GM18861 (cell line): Measurements from ENCODE around the gene AQP4.

Experiments used
- ATAC-seq: cut with Tn5 transposase; IDR thresholded peaks from one replicate; pipeline ENCODE4 v1.9.1; 2021; ENCODE audit not compliant: unreplicated experiment

Gene AQP4

GRCh38 chr18:26840965-26841364 lies 24.5 kb downstream of the AQP4 start:
- ATAC-seq = no peak

DNA sequence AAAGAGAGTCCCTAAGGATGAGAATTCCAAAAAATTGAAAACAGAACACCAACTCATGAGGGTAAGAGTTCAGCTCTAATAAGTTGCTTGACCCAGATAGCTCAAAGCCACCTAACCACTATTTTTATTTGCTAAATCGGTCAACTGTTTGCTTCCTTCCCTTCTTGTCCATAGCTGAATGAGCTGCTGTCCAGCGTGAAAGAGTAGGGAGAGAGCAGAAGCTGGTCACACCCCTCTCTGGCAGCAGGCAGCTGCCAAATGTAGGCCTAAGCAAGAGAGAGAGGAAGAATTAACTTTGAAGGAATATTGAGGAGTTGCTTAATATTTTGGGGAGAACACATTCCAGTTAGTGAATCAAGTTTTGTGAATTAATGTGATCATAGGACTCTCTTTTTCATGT lies 25.9 kb downstream of the AQP4 start:
- ATAC-seq = no peak

DNA sequence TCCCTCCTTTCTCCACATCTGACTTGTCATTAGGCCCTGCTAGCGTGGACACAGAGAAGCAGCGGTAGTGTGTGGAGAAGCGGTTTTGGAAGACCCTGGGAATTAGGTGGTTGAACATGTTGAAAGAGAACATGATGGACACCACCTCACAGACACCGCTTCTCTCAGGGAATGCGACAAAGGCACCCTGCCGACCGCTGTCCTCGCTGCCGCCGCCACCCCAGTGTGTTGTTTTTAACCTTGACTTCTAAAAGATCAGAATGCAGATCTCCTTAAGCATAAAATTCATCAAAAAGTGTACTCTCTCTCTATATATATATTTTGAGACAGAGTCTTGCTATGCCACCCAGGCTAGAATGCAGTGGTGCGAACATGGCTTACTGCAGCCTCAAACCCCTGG lies 33.2 kb downstream of the AQP4 start:
- ATAC-seq = no peak

DNA sequence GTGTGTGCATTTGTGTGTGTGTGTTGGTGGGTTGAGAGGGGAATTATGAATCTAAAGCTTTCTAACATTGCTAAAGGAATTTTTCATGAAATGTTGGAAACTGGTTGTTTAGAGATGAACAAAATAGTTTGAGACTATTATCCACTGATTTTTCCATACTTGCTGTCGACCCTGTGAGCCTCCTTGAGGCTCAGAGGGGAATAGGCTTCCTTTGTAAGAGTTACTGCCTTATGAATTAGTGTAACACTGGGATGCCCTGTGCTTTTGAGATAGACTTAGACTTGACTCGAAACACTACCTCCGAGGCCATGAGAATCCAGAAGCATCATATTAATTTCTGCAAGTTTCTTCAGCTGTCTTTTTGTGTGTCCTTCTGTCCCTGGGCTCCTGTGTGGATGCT lies 37.9 kb downstream of the AQP4 start:
- no peak for ATAC-seq

- no peak for ATAC-seq
Observed at GRCh38 chr18:26826656-26827235, 38.8 kb downstream of the AQP4 start.

DNA sequence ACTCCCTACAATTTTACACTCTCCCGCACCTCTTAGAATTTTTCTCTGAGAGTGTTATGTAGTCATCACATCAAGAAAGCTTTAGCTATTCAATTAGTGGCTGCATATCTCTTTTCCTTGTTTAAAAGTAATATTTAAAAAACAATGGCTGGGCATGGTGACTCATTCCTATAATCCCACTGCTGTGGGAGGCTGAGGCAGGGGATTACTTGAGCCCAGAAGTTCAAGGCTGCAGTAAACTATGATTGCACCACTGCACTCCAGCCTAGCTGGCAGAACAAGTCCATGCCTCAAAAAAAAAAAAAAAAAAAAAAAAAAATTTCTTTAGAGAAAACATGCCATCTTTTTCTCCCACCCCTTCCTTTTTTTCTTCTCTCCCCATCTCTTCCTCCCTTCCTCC lies 44.3 kb downstream of the AQP4 start:
- no peak for ATAC-seq

DNA sequence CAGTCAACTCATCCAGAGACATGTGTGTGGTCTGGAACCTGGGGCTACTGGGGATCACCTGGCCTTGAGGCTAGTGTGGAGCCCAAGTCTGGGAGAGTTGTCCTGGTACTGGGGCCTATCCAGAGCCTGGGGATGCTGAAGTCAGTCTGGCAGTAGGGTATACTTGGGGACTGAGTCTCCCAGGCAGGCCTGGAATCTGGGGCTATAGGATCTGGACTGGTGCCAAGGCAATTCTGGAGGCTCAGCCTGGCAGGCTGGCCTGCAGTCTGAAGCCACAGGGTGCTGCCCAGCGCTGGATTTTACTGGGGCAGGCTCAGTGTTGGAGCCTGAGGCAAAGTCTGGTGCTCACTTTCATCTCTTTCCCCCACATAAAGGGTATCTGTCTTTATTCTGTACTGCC lies 46.5 kb downstream of the AQP4 start:
- no peak for ATAC-seq

- no peak for ATAC-seq
Observed at GRCh38 chr18:26818461-26818860, 47.0 kb downstream of the AQP4 start.

DNA sequence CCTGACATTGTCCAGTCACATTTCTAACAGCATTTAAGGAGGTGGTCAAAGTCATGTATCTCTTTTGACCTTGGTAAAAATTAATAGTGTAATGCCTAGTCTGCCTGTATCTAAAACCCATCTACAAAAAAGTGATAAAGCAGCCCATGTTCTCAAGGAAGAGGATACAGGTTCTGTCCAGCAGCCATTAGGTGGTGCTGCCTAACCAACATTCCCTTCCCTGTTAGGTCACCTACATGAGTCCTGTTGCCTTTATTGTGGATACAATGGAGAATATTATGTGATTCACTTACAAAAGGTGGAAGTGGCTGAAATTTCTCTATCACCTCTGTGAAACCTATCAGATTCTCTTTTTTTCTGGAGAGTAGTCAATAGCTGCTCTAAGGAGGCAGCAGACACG lies 52.5 kb downstream of the AQP4 start:
- ATAC-seq = no peak

GRCh38 chr18:26812462-26812861 lies 53.0 kb downstream of the AQP4 start:
- ATAC-seq = no peak

DNA sequence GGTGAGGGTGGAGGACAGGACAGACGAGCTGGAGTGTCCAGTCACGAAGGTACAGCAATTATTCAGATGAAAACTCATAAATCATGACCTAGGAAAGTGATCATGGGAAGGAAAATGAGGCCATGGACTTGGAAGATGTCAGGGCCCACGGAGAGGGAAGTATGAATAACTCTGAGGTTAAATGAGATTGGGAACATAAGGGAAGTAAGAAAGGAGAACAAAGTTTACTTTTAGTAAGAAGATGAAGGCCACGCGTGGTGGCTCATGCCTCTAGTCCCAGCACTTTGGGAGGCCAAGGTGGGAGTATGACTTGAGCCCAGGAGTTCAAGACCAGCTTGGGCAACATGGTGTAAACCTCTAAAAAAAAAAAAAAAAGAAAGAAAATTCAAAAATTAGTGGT lies 56.2 kb downstream of the AQP4 start:
- no peak for ATAC-seq

GRCh38 chr18:26806224-26806623 lies 59.3 kb downstream of the AQP4 start:
- ATAC-seq = no peak

GRCh38 chr18:26804519-26804918 lies 61.0 kb downstream of the AQP4 start:
- ATAC-seq = no peak

DNA sequence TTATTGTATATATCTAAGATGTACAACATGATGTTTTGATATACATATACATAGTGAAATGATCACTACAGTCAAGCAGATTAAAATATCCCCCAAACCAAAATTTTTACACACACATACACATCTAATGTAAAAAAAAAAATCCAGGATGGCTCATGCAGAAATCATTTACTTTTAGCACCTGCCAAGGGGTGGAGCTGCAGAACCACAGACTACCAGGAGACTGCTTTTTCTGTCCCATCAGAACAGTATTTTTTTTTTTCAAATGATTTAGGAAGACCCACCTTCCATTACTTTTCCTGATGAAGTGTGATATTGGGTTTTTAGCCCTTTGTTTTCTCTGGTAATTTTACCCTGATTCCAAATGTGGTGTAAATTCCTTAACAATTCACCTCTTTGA lies 61.9 kb downstream of the AQP4 start:
- ATAC-seq = no peak

DNA sequence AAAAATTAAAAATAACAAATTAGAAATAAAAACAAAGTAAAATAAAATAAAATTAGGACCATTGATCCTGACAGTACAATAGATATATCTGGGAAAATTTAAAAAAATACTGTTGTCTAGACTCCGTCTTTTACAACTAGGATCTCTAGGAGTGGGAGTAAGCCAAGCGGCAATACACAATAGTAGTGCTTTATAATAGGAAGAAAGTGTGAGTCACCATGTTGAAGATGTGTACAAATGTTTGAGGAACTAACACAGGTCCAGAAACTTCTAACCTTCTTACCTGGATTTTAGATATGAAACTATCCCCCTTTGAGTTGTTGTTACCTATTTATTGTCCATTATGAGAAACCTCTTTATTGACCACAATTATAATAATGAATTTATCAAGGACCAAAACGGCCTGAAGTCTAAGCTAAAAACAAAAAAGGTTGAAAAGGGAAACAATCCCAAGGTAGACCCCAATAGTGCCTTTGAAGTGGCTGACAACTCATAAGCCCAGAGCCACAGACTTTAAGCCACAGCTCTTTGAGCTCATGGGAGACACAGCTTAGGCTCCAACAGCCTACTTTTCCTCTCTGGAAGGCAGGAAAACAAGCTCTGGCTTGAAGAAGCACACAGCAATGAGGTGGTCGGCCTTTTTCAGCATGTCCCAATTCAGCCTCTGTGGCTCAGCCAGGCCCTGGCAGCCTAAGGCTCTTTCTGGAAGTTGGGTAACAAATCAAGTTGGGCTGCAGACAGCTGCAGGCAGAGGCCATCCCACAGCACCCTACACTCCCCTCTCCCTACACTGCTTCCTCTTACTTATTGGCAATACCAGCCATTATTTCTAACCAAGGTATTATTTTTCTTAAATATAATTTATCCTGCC lies 62.9 kb downstream of the AQP4 start:
- no peak for ATAC-seq
